PC-3 (cell line): ENCODE measurements around the gene NUMA1.

Experiments
- EZH2 ChIP-seq: fragments of 300-600 bp; sonication (generic); IDR thresholded peaks from one replicate; pipeline ENCODE4 v1.6.1; 2017; ENCODE audit warnings: antibody characterized with exemption, mild to moderate bottlenecking, low read length; ENCODE audit not compliant: unreplicated experiment
- EZH2phosphoT487 ChIP-seq: fragments of 300-600 bp; sonication (generic); IDR thresholded peaks from 2 replicates; pipeline ENCODE4 v1.6.1; 2018; ENCODE audit warnings: mild to moderate bottlenecking, antibody characterized with exemption, low read length, borderline replicate concordance
- TF ChIP-seq, protein P1 (sequence below): fragments of 300-600 bp; sonication (generic); conservative IDR thresholded peaks from 2 replicates; pipeline ENCODE4 v1.5.1; 2017; ENCODE audit warnings: antibody characterized with exemption, low read depth, mild to moderate bottlenecking, low read length

DNA sequence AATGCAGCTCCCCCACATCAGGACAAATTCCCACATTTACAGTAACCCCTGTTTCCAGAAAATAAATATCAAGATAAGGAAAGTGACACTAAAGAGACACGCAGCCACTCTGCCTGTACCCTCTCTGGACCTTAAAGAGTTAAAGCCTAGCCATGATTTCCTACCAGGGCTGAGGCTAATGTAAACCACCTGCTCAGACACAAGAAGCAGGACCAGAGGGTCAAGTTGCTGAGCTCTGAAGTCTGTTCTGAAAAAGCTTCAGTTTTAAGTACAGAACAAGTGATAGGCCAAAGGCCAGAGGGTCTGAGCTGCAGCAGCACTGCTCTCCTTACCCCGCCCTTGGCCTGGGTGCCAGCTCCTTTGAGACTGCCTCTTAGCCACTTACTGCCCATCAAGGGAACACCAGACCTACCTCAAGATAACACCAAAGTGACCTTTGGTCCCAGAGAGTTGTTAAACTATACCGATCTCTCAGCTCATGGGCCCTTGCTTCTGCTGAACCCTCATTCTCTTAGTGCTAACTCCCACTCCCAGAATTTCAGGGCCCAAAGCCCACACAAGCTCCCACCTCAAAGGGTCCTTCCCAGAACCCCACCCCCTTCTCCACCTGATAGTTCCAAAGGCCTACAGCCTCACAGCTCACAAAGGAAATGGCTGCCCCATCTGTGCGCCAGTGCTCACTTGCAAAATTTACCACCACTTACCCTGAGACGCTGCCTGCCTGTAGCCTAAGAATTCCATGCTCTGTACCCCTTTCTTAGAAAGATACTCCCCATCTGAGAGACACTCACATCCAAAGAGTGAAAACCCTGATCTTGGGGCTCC lies 41.1 kb downstream of the NUMA1 start:
- TF ChIP-seq EZH2 (no peak), EZH2phosphoT487 (no peak)
- TF ChIP-seq, protein P1, sequence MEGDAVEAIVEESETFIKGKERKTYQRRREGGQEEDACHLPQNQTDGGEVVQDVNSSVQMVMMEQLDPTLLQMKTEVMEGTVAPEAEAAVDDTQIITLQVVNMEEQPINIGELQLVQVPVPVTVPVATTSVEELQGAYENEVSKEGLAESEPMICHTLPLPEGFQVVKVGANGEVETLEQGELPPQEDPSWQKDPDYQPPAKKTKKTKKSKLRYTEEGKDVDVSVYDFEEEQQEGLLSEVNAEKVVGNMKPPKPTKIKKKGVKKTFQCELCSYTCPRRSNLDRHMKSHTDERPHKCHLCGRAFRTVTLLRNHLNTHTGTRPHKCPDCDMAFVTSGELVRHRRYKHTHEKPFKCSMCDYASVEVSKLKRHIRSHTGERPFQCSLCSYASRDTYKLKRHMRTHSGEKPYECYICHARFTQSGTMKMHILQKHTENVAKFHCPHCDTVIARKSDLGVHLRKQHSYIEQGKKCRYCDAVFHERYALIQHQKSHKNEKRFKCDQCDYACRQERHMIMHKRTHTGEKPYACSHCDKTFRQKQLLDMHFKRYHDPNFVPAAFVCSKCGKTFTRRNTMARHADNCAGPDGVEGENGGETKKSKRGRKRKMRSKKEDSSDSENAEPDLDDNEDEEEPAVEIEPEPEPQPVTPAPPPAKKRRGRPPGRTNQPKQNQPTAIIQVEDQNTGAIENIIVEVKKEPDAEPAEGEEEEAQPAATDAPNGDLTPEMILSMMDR = no peak
